Measurements from ENCODE around the gene GRK5.

DNA sequence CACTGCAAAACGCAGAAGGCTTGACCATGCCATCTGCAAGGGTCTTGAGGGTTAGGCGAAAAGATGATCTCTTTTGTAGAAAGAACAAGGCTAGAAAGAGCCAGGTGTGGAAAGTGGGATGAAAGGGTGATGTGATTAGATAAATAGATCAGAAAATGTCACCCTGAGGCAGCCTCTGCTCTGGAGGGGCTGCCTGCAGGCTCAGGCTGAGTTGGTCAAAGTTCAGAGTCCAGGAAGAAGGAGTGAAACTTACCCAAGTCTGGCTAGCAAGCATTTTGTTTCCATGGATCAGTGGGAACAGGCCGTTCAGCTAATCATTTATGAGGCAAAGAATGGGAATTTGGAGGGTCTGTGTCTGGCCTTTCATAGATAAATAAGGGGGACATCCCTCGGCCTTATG, 255.4 kb downstream of the GRK5 start:
- TF ChIP-seq, protein P1, sequence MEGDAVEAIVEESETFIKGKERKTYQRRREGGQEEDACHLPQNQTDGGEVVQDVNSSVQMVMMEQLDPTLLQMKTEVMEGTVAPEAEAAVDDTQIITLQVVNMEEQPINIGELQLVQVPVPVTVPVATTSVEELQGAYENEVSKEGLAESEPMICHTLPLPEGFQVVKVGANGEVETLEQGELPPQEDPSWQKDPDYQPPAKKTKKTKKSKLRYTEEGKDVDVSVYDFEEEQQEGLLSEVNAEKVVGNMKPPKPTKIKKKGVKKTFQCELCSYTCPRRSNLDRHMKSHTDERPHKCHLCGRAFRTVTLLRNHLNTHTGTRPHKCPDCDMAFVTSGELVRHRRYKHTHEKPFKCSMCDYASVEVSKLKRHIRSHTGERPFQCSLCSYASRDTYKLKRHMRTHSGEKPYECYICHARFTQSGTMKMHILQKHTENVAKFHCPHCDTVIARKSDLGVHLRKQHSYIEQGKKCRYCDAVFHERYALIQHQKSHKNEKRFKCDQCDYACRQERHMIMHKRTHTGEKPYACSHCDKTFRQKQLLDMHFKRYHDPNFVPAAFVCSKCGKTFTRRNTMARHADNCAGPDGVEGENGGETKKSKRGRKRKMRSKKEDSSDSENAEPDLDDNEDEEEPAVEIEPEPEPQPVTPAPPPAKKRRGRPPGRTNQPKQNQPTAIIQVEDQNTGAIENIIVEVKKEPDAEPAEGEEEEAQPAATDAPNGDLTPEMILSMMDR (IDR thresholded peaks at IDR 0.05; ENCODE audit: low read depth, low read length) = no peak
- TF ChIP-seq EZH2phosphoT487 (IDR thresholded peaks at IDR 0.05; ENCODE audit: low read depth) = no peak

Data from OCI-LY3 (cell line).